IPS-NIHi11 (cell line): ENCODE data around the gene IL10.

Experiments used
- DNase-seq: peaks from one replicate; pipeline ENCODE4 v3.0.0; 2012; ENCODE audit warnings: mixed read lengths, low spot score

Gene IL10

GRCh38 chr1:206734499-206735142 is 37.7 kb downstream of the IL10 start:
- DNase-seq, result peak; percentile 77

- no peak for DNase-seq
These were observed 39.3 kb downstream of the IL10 start for GRCh38 chr1:206732992-206733391.

- no peak for DNase-seq
These were observed 39.8 kb downstream of the IL10 start for GRCh38 chr1:206732508-206732907.

GRCh38 chr1:206729507-206729906 is 42.8 kb downstream of the IL10 start:
- DNase-seq, result no peak

GRCh38 chr1:206729050-206729449 is 43.2 kb downstream of the IL10 start:
- no peak for DNase-seq

- DNase-seq, result no peak
These were observed 43.7 kb downstream of the IL10 start for GRCh38 chr1:206728697-206728987.

GRCh38 chr1:206727981-206728696 is 44.2 kb downstream of the IL10 start:
- DNase-seq, result no peak

GRCh38 chr1:206725109-206725963 is 47.0 kb downstream of the IL10 start:
- DNase-seq, result peak; percentile 70

- peak; percentile 39 for DNase-seq
These were observed 48.4 kb downstream of the IL10 start for GRCh38 chr1:206723805-206724472.

GRCh38 chr1:206723462-206723804 is 48.9 kb downstream of the IL10 start:
- no peak for DNase-seq

GRCh38 chr1:206722751-206723461 is 49.4 kb downstream of the IL10 start:
- DNase-seq, result no peak

- no peak for DNase-seq
These were observed 50.8 kb downstream of the IL10 start for GRCh38 chr1:206721454-206721853.

- DNase-seq, result no peak
These were observed 53.0 kb downstream of the IL10 start for GRCh38 chr1:206719169-206719839.

GRCh38 chr1:206717674-206717989 is 54.7 kb downstream of the IL10 start:
- DNase-seq, result no peak
